MM.1S (cell line): ENCODE data around the gene NRAS.
A peak's percentile ranks its signal among the peaks of the same experiment; 100 is the strongest.

Experiments used
- DNase-seq: peaks from one replicate; pipeline ENCODE4 v3.0.0-alpha.2; 2015
- H2AFZ ChIP-seq: fragments of 300-600 bp; sonication (generic); 2 replicates; pipeline ENCODE4 v1.6.0; 2016; ENCODE audit warnings: antibody characterized with exemption, low read length
- H3F3A ChIP-seq: fragments of 300-600 bp; sonication (generic); 2 replicates; pipeline ENCODE4 v1.6.1; 2016; ENCODE audit warnings: mild to moderate bottlenecking, antibody characterized with exemption, low read length, moderate library complexity, mixed read lengths; ENCODE audit not compliant: insufficient read depth
- H3K27ac ChIP-seq: fragments of 300-600 bp; sonication (generic); 2 replicates; pipeline ENCODE4 v1.5.1; 2016; ENCODE audit warnings: mild to moderate bottlenecking, low read length
- H3K27me3 ChIP-seq: fragments of 300-600 bp; sonication (generic); replicated peaks from 2 replicates; pipeline ENCODE4 v1.6.0; 2016; ENCODE audit warnings: low read length; ENCODE audit not compliant: insufficient read depth
- H3K36me3 ChIP-seq: fragments of 300-600 bp; sonication (generic); replicated peaks from 2 replicates; pipeline ENCODE4 v1.6.1; 2016; ENCODE audit warnings: mild to moderate bottlenecking, low read length, mixed read lengths; ENCODE audit not compliant: insufficient read depth
- H3K4me1 ChIP-seq: fragments of 300-600 bp; sonication (generic); 2 replicates; pipeline ENCODE4 v1.6.1; 2016; ENCODE audit warnings: low read length, mixed read lengths
- H3K4me2 ChIP-seq: fragments of 300-600 bp; sonication (generic); 2 replicates; pipeline ENCODE4 v1.6.0; 2016; ENCODE audit warnings: low read depth, low read length
- H3K4me3 ChIP-seq: fragments of 300-600 bp; sonication (generic); 2 replicates; pipeline ENCODE4 v1.5.1; 2016; ENCODE audit warnings: low read length, mixed read lengths
- H3K79me2 ChIP-seq: fragments of 300-600 bp; sonication (generic); 2 replicates; pipeline ENCODE4 v1.6.1; 2016; ENCODE audit warnings: mixed run types, low read length, mixed read lengths
- H3K9ac ChIP-seq: fragments of 300-600 bp; sonication (generic); 2 replicates; pipeline ENCODE4 v1.6.1; 2016; ENCODE audit warnings: low read length, mixed read lengths
- H3K9me2 ChIP-seq: fragments of 300-600 bp; sonication (generic); replicated peaks from 2 replicates; pipeline ENCODE4 v1.6.1; 2016; ENCODE audit warnings: mild to moderate bottlenecking, low read length, mixed read lengths; ENCODE audit not compliant: insufficient read depth
- H3K9me3 ChIP-seq: fragments of 300-600 bp; sonication (generic); replicated peaks from 2 replicates; pipeline ENCODE4 v1.6.1; 2016; ENCODE audit warnings: mild to moderate bottlenecking, low read length, mixed read lengths; ENCODE audit not compliant: insufficient read depth
- H4K20me1 ChIP-seq: fragments of 300-600 bp; sonication (generic); 2 replicates; pipeline ENCODE4 v1.6.1; 2016; ENCODE audit warnings: mild to moderate bottlenecking, low read length, moderate library complexity, mixed read lengths; ENCODE audit not compliant: insufficient read depth
- CTCF ChIP-seq: fragments of 300-600 bp; sonication (generic); IDR thresholded peaks from 2 replicates; pipeline ENCODE4 v1.5.1; 2016; ENCODE audit warnings: antibody characterized with exemption, low read length, mixed read lengths
- EZH2 ChIP-seq: fragments of 300-600 bp; sonication (generic); optimal IDR thresholded peaks from 2 replicates; pipeline ENCODE3; 2017; ENCODE audit warnings: low read depth, mild to moderate bottlenecking, antibody characterized with exemption, low read length, mixed read lengths
- EZH2phosphoT487 ChIP-seq: fragments of 300-600 bp; sonication (generic); IDR thresholded peaks from 2 replicates; pipeline ENCODE4 v1.6.1; 2018; ENCODE audit warnings: antibody characterized with exemption, low read length

Gene NRAS

DNA sequence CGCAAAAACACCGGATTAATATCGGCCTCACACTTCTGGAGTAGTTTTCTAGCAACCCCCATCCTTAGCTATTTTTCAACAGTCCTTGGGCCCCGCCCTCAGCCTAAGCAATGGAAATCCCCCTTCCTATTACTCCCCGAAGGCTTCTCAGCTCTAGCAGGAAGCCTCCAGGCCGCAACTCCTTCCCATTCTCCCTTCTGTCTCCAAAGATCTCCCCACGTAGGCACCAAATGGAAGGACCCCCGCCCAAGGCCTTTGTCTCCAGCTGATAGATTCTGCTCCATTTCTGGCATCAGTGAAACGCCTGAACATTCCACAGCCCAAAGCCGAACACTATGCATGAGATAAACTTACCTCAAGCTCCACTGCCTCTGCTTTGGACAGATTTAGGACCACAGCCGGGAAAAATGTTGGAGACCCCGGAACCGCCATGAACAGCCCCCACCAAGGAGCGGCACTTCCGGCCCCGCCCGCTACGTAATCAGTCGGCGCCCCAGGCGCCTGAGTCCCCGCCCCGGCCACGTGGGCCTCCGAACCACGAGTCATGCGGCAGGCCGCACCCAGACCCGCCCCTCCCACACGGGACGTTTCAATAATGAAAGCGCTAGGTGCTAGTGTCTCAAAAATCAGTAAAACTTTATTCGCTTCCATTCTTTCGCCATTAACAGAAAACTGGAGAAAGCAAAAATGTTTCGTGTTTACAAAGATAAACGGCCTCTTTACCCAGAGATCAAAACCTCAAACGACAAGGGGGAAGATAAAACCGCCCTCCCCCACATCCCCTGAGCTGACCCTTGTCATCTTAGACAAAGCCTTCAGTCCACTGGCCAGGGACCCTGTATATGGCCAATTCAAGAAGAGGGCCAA lies at the start of gene NRAS:
Gene NRAS, minus strand, starts transcription at position 468 of the 867 bp plus-strand sequence. CDS start 611 bp downstream, outside the sequence.
- Histone ChIP-seq H3K9me3 (no peaks in the 10 kb centered on the region), H3K36me3 (no peaks in the 10 kb centered on the region), H2AFZ (no peak within 1 kb of the TSS), H3K4me3 (peak within 1 kb of the TSS; percentile 93), H3K27ac (peak within 1 kb of the TSS; percentile 93), H3K27me3 (no peaks in the 10 kb centered on the region), H3K4me1 (no peaks in the 10 kb centered on the region), H4K20me1 (no peaks in the 10 kb centered on the region), H3K9me2 (no peaks in the 10 kb centered on the region), H3F3A (peaks cover 10% of the 10 kb centered on the region; the same call in 1 of the 2 replicates), H3K9ac (peak within 1 kb of the TSS; percentile 98), H3K79me2 (peaks cover 45% of the 10 kb centered on the region), H3K4me2 (peak within 1 kb of the TSS; percentile 74)
- TF ChIP-seq EZH2phosphoT487 (no peak), CTCF (no peak), EZH2 (no peak)
- peak; percentile 90 for DNase-seq

DNA sequence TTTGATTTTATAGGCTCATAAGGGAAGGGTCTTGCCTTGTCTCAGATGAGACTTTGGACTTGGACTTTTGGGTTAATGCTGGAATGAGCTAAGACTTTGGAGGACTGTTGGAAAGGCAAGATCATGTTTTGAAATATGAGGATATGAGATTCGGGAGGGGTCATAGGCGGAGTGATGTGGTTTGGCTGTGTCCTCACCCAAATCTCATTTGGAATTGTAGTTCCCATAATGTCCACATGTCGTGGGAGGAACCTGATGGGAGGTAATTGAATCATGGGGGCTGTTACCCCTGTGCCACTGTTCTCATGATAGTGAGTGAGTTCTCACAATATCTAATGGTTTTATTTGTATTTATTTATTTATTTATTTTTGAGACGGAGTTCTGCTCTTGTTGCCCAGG lies 48.1 kb upstream of the NRAS start:
- no peak overlapping the region for H3K9ac ChIP-seq
- no peaks in the 10 kb centered on the region for H3K9me2 ChIP-seq
- H2AFZ ChIP-seq = no peak overlapping the region
- no peak for TF ChIP-seq EZH2phosphoT487
- TF ChIP-seq EZH2 = no peak
- TF ChIP-seq CTCF = no peak
- H3K36me3 ChIP-seq = no peaks in the 10 kb centered on the region
- no peaks in the 10 kb centered on the region for H3K4me1 ChIP-seq
- H3K79me2 ChIP-seq = no peaks in the 10 kb centered on the region
- H3K4me3 ChIP-seq = no peak overlapping the region
- DNase-seq = no peak
- H4K20me1 ChIP-seq = no peaks in the 10 kb centered on the region
- H3F3A ChIP-seq = no peaks in the 10 kb centered on the region
- H3K4me2 ChIP-seq = no peak overlapping the region
- H3K27me3 ChIP-seq = no peaks in the 10 kb centered on the region
- H3K27ac ChIP-seq = no peak overlapping the region
- no peaks in the 10 kb centered on the region for H3K9me3 ChIP-seq

DNA sequence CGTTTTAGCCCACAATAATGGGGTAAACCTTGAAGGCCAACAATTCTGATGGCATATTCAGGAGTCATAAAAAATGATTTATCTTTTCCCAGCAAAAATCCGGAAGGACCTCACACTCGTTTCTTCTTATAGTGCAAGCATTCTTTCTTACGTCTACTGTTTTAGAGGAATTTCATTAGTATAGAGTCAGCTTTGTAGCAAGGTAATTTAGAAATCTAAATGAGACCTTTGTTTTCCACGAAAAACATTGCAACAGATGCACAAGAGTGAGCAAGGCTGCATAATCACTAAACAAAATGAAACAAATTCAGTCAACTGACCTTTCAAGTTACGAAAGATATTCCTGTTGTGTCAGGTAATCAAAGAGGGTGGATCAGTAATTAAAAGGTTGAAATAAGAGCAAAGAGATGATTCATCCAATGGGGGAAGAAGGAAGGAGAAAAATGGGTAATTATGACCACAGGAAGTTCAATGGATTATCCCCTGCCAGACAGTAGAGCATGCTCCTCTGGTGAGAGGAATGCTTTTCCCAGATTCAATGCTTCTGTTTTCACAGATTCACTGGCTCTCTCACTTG lies 41.8 kb upstream of the NRAS start:
- TF ChIP-seq EZH2 (no peak), EZH2phosphoT487 (no peak), CTCF (no peak)
- H3K79me2 ChIP-seq = peaks cover 42% of the 10 kb centered on the region
- H3K27me3 ChIP-seq = no peaks in the 10 kb centered on the region
- H4K20me1 ChIP-seq = peaks cover 14% of the 10 kb centered on the region; the same call in 1 of the 2 replicates
- peaks cover 19% of the 10 kb centered on the region for H3F3A ChIP-seq
- H3K36me3 ChIP-seq = no peaks in the 10 kb centered on the region
- H3K4me3 ChIP-seq = peak overlapping the region; percentile 99
- H3K9me2 ChIP-seq = no peaks in the 10 kb centered on the region
- DNase-seq = no peak
- peak overlapping the region; percentile 92; the same call in 1 of the 2 replicates for H3K27ac ChIP-seq
- H2AFZ ChIP-seq = peak overlapping the region; percentile 89
- H3K9me3 ChIP-seq = no peaks in the 10 kb centered on the region
- H3K9ac ChIP-seq = peak overlapping the region; percentile 99; the same call in 1 of the 2 replicates
- peaks cover 16% of the 10 kb centered on the region; the same call in 1 of the 2 replicates for H3K4me1 ChIP-seq
- H3K4me2 ChIP-seq = peak overlapping the region; percentile 77
